A549 (cell line): ENCODE measurements around the gene ARHGEF4.

Source experiments
- EP300 ChIP-seq, 2 experiments: fragments of >200 bp; sonication (Bioruptor Twin); formaldehyde crosslinking; IDR thresholded peaks; 2 replicates in 1 of 2; 3 replicates in 1 of 2; pipeline ENCODE4 v1.6.1; 2016 to 2017
- HOXA7 ChIP-seq: fragments of 250-450 bp; sonication (Bioruptor Pico); IDR thresholded peaks from 2 replicates; pipeline ENCODE4 v1.5.0; 2020; ENCODE audit warnings: mild to moderate bottlenecking, moderate library complexity
- MAZ ChIP-seq: fragments of 150-350 bp; IDR thresholded peaks from 2 replicates; pipeline ENCODE4 v1.6.1; 2014; ENCODE audit warnings: antibody characterized with exemption, low read depth, low read length, borderline replicate concordance
- MYC ChIP-seq: IDR thresholded peaks from 2 replicates; pipeline ENCODE4 v1.6.1; 2012; ENCODE audit warnings: mild to moderate bottlenecking, inconsistent platforms, low read length, improper control_type of control experiment, borderline replicate concordance
- POLR2A ChIP-seq: IDR thresholded peaks from 2 replicates; pipeline ENCODE4 v1.6.1; 2012; ENCODE audit warnings: mild to moderate bottlenecking, low read length
- RAD21 ChIP-seq, 2 experiments: fragments of >200 bp in 1 of 2; sonication (Bioruptor Twin) in 1 of 2; formaldehyde crosslinking in 1 of 2; IDR thresholded peaks in 1 of 2; conservative IDR thresholded peaks in 1 of 2; 2 replicates in 1 of 2; 3 replicates in 1 of 2; pipeline ENCODE4 v1.6.1; 2012 to 2018; ENCODE audit warnings: inconsistent platforms in 1 of 2
- RNF2 ChIP-seq: fragments of 200-600 bp; sonication (generic); IDR thresholded peaks from 2 replicates; pipeline ENCODE4 v1.6.1; 2016; ENCODE audit warnings: low read depth, mild to moderate bottlenecking, antibody characterized with exemption, moderate library complexity, borderline replicate concordance
- SREBF2 ChIP-seq: fragments of 450-650 bp; IDR thresholded peaks from 2 replicates; pipeline ENCODE4 v1.6.1; 2014; ENCODE audit warnings: mild to moderate bottlenecking, moderate library complexity
- ZFP36 ChIP-seq: fragments of 450-650 bp; IDR thresholded peaks from 2 replicates; pipeline ENCODE4 v1.6.1; 2014; ENCODE audit warnings: borderline replicate concordance; ENCODE audit not compliant: partially characterized antibody
- ZNF302 ChIP-seq: fragments of 250-450 bp; sonication (Bioruptor Pico); IDR thresholded peaks from 2 replicates; pipeline ENCODE4 v1.9.0; 2021; ENCODE audit warnings: inconsistent platforms, mild to moderate bottlenecking, moderate library complexity
- TF ChIP-seq, protein P1 (sequence below): fragments of >200 bp; sonication (Bioruptor Twin); formaldehyde crosslinking; IDR thresholded peaks from 3 replicates; pipeline ENCODE4 v1.5.1; 2016
- TF ChIP-seq, protein P2 (sequence below): fragments of 200-600 bp; sonication (generic); IDR thresholded peaks from 2 replicates; pipeline ENCODE4 v1.6.1; 2016; ENCODE audit warnings: antibody characterized with exemption, mild to moderate bottlenecking, moderate library complexity

DNA sequence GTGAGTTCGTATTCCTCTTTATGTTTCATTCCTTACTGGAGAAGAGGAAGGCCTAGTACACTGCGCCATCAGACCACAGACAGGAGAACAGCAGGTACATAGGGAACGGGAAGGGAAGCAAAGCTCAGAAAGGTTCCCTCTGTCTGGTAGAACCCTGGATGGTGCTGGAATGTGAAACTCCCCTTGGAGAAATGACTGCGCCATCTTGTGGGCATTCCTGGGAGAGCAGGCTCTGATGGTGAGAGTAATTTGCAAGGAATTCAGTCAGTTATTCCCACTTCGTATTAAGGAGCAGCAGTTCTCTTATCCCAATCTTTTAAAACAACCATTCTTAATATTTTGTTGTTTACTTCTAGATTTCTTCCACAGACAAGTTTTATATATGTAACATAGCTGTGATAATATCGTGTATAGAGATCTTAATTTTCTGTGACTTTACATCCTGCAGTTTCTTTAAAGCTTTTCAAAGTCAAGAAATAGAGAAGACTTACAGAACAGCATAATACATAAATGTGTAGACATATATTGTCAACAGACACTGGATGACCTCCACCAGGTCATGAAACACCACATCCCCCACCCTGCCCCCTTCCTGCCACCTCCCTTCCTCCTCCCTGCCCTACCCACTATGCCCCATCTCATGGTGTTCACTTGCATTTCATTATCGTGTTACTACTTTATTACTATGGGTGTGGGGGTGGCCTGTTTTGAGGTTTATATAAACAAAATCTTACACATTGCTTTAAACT, 83.9 kb downstream of the ARHGEF4 start:
- TF ChIP-seq, protein P1, sequence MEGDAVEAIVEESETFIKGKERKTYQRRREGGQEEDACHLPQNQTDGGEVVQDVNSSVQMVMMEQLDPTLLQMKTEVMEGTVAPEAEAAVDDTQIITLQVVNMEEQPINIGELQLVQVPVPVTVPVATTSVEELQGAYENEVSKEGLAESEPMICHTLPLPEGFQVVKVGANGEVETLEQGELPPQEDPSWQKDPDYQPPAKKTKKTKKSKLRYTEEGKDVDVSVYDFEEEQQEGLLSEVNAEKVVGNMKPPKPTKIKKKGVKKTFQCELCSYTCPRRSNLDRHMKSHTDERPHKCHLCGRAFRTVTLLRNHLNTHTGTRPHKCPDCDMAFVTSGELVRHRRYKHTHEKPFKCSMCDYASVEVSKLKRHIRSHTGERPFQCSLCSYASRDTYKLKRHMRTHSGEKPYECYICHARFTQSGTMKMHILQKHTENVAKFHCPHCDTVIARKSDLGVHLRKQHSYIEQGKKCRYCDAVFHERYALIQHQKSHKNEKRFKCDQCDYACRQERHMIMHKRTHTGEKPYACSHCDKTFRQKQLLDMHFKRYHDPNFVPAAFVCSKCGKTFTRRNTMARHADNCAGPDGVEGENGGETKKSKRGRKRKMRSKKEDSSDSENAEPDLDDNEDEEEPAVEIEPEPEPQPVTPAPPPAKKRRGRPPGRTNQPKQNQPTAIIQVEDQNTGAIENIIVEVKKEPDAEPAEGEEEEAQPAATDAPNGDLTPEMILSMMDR = peak; percentile 86
- TF ChIP-seq MAZ = no peak
- peak; percentile 67 to 70 for TF ChIP-seq RAD21 (conservative IDR thresholded peaks at IDR 0.05 in 1 of 2, IDR thresholded peaks at IDR 0.05 in 1 of 2)
- TF ChIP-seq ZNF302 = no peak
- TF ChIP-seq, protein P2, sequence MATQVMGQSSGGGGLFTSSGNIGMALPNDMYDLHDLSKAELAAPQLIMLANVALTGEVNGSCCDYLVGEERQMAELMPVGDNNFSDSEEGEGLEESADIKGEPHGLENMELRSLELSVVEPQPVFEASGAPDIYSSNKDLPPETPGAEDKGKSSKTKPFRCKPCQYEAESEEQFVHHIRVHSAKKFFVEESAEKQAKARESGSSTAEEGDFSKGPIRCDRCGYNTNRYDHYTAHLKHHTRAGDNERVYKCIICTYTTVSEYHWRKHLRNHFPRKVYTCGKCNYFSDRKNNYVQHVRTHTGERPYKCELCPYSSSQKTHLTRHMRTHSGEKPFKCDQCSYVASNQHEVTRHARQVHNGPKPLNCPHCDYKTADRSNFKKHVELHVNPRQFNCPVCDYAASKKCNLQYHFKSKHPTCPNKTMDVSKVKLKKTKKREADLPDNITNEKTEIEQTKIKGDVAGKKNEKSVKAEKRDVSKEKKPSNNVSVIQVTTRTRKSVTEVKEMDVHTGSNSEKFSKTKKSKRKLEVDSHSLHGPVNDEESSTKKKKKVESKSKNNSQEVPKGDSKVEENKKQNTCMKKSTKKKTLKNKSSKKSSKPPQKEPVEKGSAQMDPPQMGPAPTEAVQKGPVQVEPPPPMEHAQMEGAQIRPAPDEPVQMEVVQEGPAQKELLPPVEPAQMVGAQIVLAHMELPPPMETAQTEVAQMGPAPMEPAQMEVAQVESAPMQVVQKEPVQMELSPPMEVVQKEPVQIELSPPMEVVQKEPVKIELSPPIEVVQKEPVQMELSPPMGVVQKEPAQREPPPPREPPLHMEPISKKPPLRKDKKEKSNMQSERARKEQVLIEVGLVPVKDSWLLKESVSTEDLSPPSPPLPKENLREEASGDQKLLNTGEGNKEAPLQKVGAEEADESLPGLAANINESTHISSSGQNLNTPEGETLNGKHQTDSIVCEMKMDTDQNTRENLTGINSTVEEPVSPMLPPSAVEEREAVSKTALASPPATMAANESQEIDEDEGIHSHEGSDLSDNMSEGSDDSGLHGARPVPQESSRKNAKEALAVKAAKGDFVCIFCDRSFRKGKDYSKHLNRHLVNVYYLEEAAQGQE = no peak
- TF ChIP-seq RNF2 = no peak
- no peak for TF ChIP-seq EP300 (IDR thresholded peaks at IDR 0.05)
- no peak for TF ChIP-seq POLR2A
- TF ChIP-seq ZFP36 = no peak
- no peak for TF ChIP-seq MYC
- TF ChIP-seq HOXA7 (CRISPR knock-in tag) = no peak
- no peak for TF ChIP-seq SREBF2
